Neural progenitor cell (in vitro differentiated cells): ENCODE results near the gene CES5A.

Experiments
- CTCF ChIP-seq: fragments of 200-600 bp; sonication (generic); IDR thresholded peaks from 2 replicates; pipeline ENCODE4 v1.5.1; 2017; ENCODE audit warnings: antibody characterized with exemption, mild to moderate bottlenecking
- EZH2 ChIP-seq: fragments of 200-600 bp; sonication (generic); IDR thresholded peaks from 2 replicates; pipeline ENCODE4 v1.6.1; 2017; ENCODE audit warnings: antibody characterized with exemption, mild to moderate bottlenecking, moderate library complexity
- EZH2phosphoT487 ChIP-seq: fragments of 200-600 bp; sonication (generic); IDR thresholded peaks from 2 replicates; pipeline ENCODE4 v1.6.1; 2017; ENCODE audit warnings: antibody characterized with exemption

GRCh38 chr16:55906123-55906522 is 30.9 kb upstream of the CES5A start:
- TF ChIP-seq CTCF (no peak), EZH2phosphoT487 (no peak), EZH2 (no peak)
